HepG2 (cell line): ENCODE results near the gene GABRP. TPM values are rescaled to one million over a fixed set of nuclear protein-coding genes. Genes with fewer than 3 reads are reported as not detected.

Experiments
- ATAC-seq: fragments of 200-7000 bp; cut with Tn5 transposase; 3 replicates; pipeline ENCODE4 v1.9.1; 2020; ENCODE audit warnings: mild to moderate bottlenecking, moderate library complexity
- BruUV-seq: library from RNA; stranded (reverse); fragments of 400-500 nt; replicated peaks from 2 replicates; lab custom pipeline; 2021; lab: Mats Ljungman, UMichigan
- CTCF ChIA-PET: fragments of 300-600 bp; formaldehyde crosslinking; extraction: SDS; loops from one replicate; lab custom pipeline; 2021; ENCODE audit warnings: low total read pairs, inconsistent platforms, low intra/inter-chr PET ratio; lab: Yijun Ruan, JAX
- POLR2A ChIA-PET: fragments of 350-600 bp; sonication (Branson Sonifier 250); formaldehyde crosslinking; loops from one replicate; lab custom pipeline; 2020; ENCODE audit warnings: antibody characterized with exemption, inconsistent platforms; lab: Yijun Ruan, JAX
- DNase-seq: peaks from one replicate; pipeline ENCODE4 v3.0.0-alpha.2; 2015; ENCODE audit warnings: low spot score
- FAIRE-seq: peaks from 3 replicates; lab custom pipeline; 2011; peaks lifted over from hg19 to GRCh38; lab: Jason Lieb, UNC
- H2AFZ ChIP-seq: one replicate; pipeline ENCODE4 v1.6.1; 2011; ENCODE audit warnings: low read length, inconsistent platforms
- H3K27ac ChIP-seq: fragments of 300-600 bp; 3 replicates; pipeline ENCODE4 v1.8.0; 2011; ENCODE audit warnings: mixed run types, mild to moderate bottlenecking, mixed read lengths, low read length, inconsistent platforms; ENCODE audit not compliant: insufficient read depth; ENCODE audit errors: extremely low read length
- H3K27me3 ChIP-seq, 2 experiments: fragments of 200-600 bp in 1 of 2; 2 replicates in 1 of 2; 3 replicates in 1 of 2; pipeline versions ENCODE4 v1.6.0 to v1.8.0; 2011; ENCODE audit warnings: low read length in 2 of 2, mild to moderate bottlenecking in 2 of 2, moderate library complexity in 2 of 2, inconsistent platforms in 1 of 2; ENCODE audit not compliant: insufficient read depth in 2 of 2, control insufficient read depth in 1 of 2
- H3K36me3 ChIP-seq, 2 experiments: fragments of 200-600 bp in 1 of 2; replicated peaks in 1 of 2; 2 replicates in 1 of 2; 3 replicates in 1 of 2; pipeline versions ENCODE4 v1.5.1 to v1.8.0; 2011; ENCODE audit warnings: low read length in 2 of 2, inconsistent platforms in 1 of 2; ENCODE audit not compliant: insufficient read depth in 2 of 2, control insufficient read depth in 1 of 2
- H3K4me1 ChIP-seq: 2 replicates; pipeline ENCODE4 v1.5.1; 2012; ENCODE audit warnings: low read length, inconsistent platforms; ENCODE audit not compliant: insufficient read depth
- H3K4me2 ChIP-seq: 2 replicates; pipeline ENCODE4 v1.6.0; 2011; ENCODE audit warnings: low read depth, low read length, inconsistent platforms
- H3K4me3 ChIP-seq, 3 experiments: fragments of 200-600 bp in 1 of 3; sonication (generic), shearing (Covaris generic) in 1 of 3; replicated peaks in 1 of 3; 2 replicates each; pipeline ENCODE4 v1.5.1; 2011 to 2016; ENCODE audit warnings: low read length in 3 of 3, inconsistent platforms in 2 of 3, low read depth in 2 of 3, mild to moderate bottlenecking in 2 of 3, control low read depth in 1 of 3, mixed read lengths in 1 of 3; ENCODE audit not compliant: insufficient read depth in 1 of 3
- H3K79me2 ChIP-seq: one replicate; pipeline ENCODE4 v1.6.1; 2011; ENCODE audit warnings: low read length, inconsistent platforms; ENCODE audit not compliant: insufficient read depth
- H3K9ac ChIP-seq: 2 replicates; pipeline ENCODE4 v1.6.0; 2011; ENCODE audit warnings: mild to moderate bottlenecking, low read depth, low read length, inconsistent platforms; ENCODE audit not compliant: insufficient read depth
- H3K9me3 ChIP-seq: 2 replicates; pipeline ENCODE4 v1.5.1; 2012; ENCODE audit warnings: mild to moderate bottlenecking, low read length
- H4K20me1 ChIP-seq: 2 replicates; pipeline ENCODE4 v1.6.0; 2011; ENCODE audit warnings: inconsistent platforms, mild to moderate bottlenecking, low read length, moderate library complexity; ENCODE audit not compliant: insufficient read depth
- FOXK2 ChIP-seq: fragments of 450-650 bp; IDR thresholded peaks from 2 replicates; pipeline ENCODE4 v1.6.1; 2016
- HBP1 ChIP-seq: IDR thresholded peaks from 2 replicates; pipeline ENCODE4 v1.6.1; 2016; ENCODE audit warnings: low read depth, control low read depth
- JUN ChIP-seq: sonication (generic); formaldehyde crosslinking; IDR thresholded peaks from 2 replicates; pipeline ENCODE4 v1.4.0; 2020; ENCODE audit warnings: mild to moderate bottlenecking, missing genetic modification reagents
- KLF11 ChIP-seq: IDR thresholded peaks from 2 replicates; pipeline ENCODE4 v1.6.1; 2016; ENCODE audit warnings: missing compliant biosample characterization
- MBD4 ChIP-seq: IDR thresholded peaks from 2 replicates; pipeline ENCODE4 v1.6.1; 2012; ENCODE audit warnings: low read length, inconsistent platforms, borderline replicate concordance
- MLLT10 ChIP-seq: sonication (generic); formaldehyde crosslinking; IDR thresholded peaks from 2 replicates; pipeline ENCODE4 v1.4.0; 2020; ENCODE audit warnings: missing genetic modification reagents
- MYNN ChIP-seq: sonication (generic); formaldehyde crosslinking; IDR thresholded peaks from 2 replicates; pipeline ENCODE4 v1.4.0; 2020; ENCODE audit warnings: mild to moderate bottlenecking, low read depth, missing genetic modification reagents
- MZF1 ChIP-seq: sonication (generic); formaldehyde crosslinking; IDR thresholded peaks from 2 replicates; pipeline ENCODE4 v1.8.1; 2023; ENCODE audit warnings: mild to moderate bottlenecking, missing genetic modification reagents, borderline replicate concordance
- PAF1 ChIP-seq: IDR thresholded peaks from 2 replicates; pipeline ENCODE4 v1.6.1; 2016; ENCODE audit warnings: missing genetic modification reagents, missing compliant biosample characterization
- POLR2A ChIP-seq, 2 experiments: IDR thresholded peaks; 2 replicates each; pipeline ENCODE4 v1.6.1; 2011; ENCODE audit warnings: low read depth in 2 of 2, low read length in 2 of 2, mild to moderate bottlenecking in 1 of 2, moderate library complexity in 1 of 2; ENCODE audit not compliant: insufficient read depth in 1 of 2
- SRSF4 ChIP-seq: fragments of 200-400 bp; formaldehyde crosslinking; IDR thresholded peaks from one replicate; pipeline ENCODE4 v1.6.1; 2018; ENCODE audit warnings: mild to moderate bottlenecking, low read depth, low read length, moderate library complexity; ENCODE audit not compliant: poor library complexity, severe bottlenecking
- ZMAT3 ChIP-seq: sonication (generic); formaldehyde crosslinking; conservative IDR thresholded peaks from 2 replicates; pipeline ENCODE4 v1.7.0; 2021; ENCODE audit warnings: missing genetic modification reagents
- ZNF235 ChIP-seq: sonication (generic); formaldehyde crosslinking; IDR thresholded peaks from 2 replicates; pipeline ENCODE4 v1.8.1; 2023; ENCODE audit warnings: mild to moderate bottlenecking, missing genetic modification reagents, borderline replicate concordance
- ZNF317 ChIP-seq: sonication (generic); formaldehyde crosslinking; IDR thresholded peaks from 2 replicates; pipeline ENCODE4 v1.5.0; 2020; ENCODE audit warnings: mild to moderate bottlenecking, missing genetic modification reagents
- ZNF350 ChIP-seq: sonication (generic); formaldehyde crosslinking; IDR thresholded peaks from 2 replicates; pipeline ENCODE4 v1.4.0; 2020; ENCODE audit warnings: mild to moderate bottlenecking, low read depth, missing genetic modification reagents, borderline replicate concordance
- ZNF567 ChIP-seq: sonication (generic); formaldehyde crosslinking; IDR thresholded peaks from 2 replicates; pipeline ENCODE4 v1.8.1; 2023; ENCODE audit warnings: mild to moderate bottlenecking, missing genetic modification reagents, borderline replicate concordance
- ZNF710 ChIP-seq: sonication (generic); formaldehyde crosslinking; IDR thresholded peaks from 2 replicates; pipeline ENCODE4 v1.5.0; 2020; ENCODE audit warnings: mild to moderate bottlenecking, missing genetic modification reagents, borderline replicate concordance
- WGBS: methylation state at CpG from one replicate; pipeline ENCODE4 v1.1.6; 2017; ENCODE audit warnings: low lambda C conversion rate; 5-methylcytosine and 5-hydroxymethylcytosine counted together
- in situ Hi-C: cut with HindIII; loops from 2 replicates; pipeline ENCODE4 v1.10.0; 2017; ENCODE audit warnings: low pct_unique_long_range_greater_than_20kb; ENCODE audit not compliant: extremely low pct_ligation_motif_present
- intact Hi-C: fragments of 100-400 bp; cut with micrococcal nuclease; formaldehyde crosslinking; loops from one replicate; pipeline ENCODE4 v1.10.0; 2022; ENCODE audit not compliant: unreplicated experiment
- polyA plus RNA-seq, 8 experiments: library from polyadenylated mRNA; depleted of rRNA in 3 of 8; stranded (reverse) in 7 of 8; unstranded in 1 of 8; fragments of >200 nt; fragmentation: Illumina TruSeq in 4 of 8; extraction: Trizol in 4 of 8; gene quantifications; 2 replicates each; pipeline versions ENCODE4 v1.2.1 to v1.2.3, GENCODE V29; 2011 to 2016; ENCODE audit warnings: low read depth in 4 of 8, missing spikeins in 1 of 8, mixed read lengths in 1 of 8; ENCODE audit not compliant: insufficient read depth in 1 of 8
- total RNA-seq, 5 experiments: library from RNA; depleted of rRNA; stranded (reverse); fragments of >200 nt; fragmentation: Illumina TruSeq; extraction: Trizol; gene quantifications; 2 replicates each; pipeline ENCODE4 v1.2.3, GENCODE V29; 2016; ENCODE audit warnings: low read depth in 1 of 5
- TF ChIP-seq, protein P1 (sequence below), 2 experiments: sonication (generic) in 1 of 2; formaldehyde crosslinking in 1 of 2; IDR thresholded peaks; 2 replicates each; pipeline versions ENCODE4 v1.5.1 to v1.6.1; 2011 to 2020; ENCODE audit warnings: borderline replicate concordance in 1 of 2, low read depth in 1 of 2, low read length in 1 of 2, mild to moderate bottlenecking in 1 of 2, missing genetic modification reagents in 1 of 2, moderate library complexity in 1 of 2

Gene GABRP
- total and polyA plus RNA-seq, 2 of the 13 experiments (the other 11 are each of a cell fraction or from before 2014, with no cell fraction given) = not detected

DNA sequence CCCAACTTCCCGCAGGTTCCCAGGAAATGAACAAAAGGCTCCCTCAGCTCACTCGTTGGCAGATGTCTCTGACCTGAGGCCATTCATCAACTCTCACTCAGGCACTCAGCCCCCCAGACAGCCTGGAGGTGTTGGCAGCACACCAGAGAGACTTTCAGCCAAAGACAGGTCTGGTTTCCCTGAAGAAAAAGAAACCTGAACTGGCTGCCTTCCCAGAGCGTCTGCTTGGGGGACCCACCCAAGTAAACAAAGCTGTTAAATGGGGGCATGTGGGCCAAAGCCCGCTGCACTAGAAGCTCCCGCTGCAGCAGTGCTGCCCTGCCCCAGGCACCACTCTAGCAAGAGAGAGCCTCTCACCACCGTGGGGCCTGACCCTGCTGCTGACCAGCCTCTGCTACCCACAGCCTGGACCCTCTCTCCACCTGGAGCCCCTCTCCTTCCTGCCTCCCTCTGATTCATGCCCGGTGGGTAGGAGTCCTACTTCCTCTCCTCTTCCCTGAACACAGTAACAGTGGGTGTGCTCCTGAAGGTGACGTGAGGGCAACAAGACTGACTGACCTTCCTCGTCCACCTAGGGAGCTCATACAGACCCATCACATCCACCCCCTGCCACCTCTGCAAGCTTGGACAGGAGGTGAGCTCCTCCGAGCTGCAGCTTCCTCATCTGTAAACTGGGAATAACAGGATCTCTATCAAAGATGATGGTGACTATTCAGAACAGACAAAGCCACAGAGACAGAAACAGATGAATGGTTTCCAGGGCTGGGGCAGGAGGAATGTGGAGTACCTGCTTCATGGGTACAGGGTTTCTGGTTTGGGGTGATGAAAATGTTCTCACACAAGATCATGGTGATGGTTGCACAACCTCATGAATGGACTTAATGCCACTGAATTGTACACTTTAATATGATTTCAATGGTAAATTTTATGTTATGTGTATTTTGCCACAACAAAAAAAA, 31.0 kb upstream of the GABRP start:
- no peaks in the 10 kb centered on the region for H3K36me3 ChIP-seq
- no peaks in the 10 kb centered on the region for H4K20me1 ChIP-seq
- H3K4me3 ChIP-seq = no peak overlapping the region
- ChIA-PET POLR2A (no interaction called here), CTCF (no interaction called here)
- in situ Hi-C loops = no loop called here
- H3K9me3 ChIP-seq = no peaks in the 10 kb centered on the region
- no peak overlapping the region for H2AFZ ChIP-seq
- no peak overlapping the region for H3K27ac ChIP-seq
- intact Hi-C loops = no loop called here
- WGBS = 17% methylated on average over 6 of the region's 10 CpGs
- ATAC-seq (no peak), FAIRE-seq (no peak), DNase-seq (no peak)
- no peak for TF ChIP-seq ZNF317 (CRISPR knock-in tag)
- no peak for TF ChIP-seq ZNF235 (CRISPR knock-in tag)
- no peak for TF ChIP-seq ZNF710 (CRISPR knock-in tag)
- no peak for TF ChIP-seq ZNF350
- no peak for TF ChIP-seq HBP1 (CRISPR knock-in tag)
- TF ChIP-seq POLR2A (IDR thresholded peaks at IDR 0.05; ENCODE audit: insufficient read depth in 1 of 2, low read depth in 2 of 2, low read length in 2 of 2) = no peak
- no peak for TF ChIP-seq ZNF567 (CRISPR knock-in tag)
- no peak for TF ChIP-seq PAF1 (CRISPR knock-in tag)
- TF ChIP-seq KLF11 (CRISPR knock-in tag) = no peak
- no peak for TF ChIP-seq FOXK2
- no peak for TF ChIP-seq MLLT10 (CRISPR knock-in tag)
- no peak for TF ChIP-seq MZF1 (CRISPR knock-in tag)
- TF ChIP-seq ZMAT3 (CRISPR knock-in tag) = no peak
- TF ChIP-seq MBD4 = no peak
- TF ChIP-seq, protein P1, sequence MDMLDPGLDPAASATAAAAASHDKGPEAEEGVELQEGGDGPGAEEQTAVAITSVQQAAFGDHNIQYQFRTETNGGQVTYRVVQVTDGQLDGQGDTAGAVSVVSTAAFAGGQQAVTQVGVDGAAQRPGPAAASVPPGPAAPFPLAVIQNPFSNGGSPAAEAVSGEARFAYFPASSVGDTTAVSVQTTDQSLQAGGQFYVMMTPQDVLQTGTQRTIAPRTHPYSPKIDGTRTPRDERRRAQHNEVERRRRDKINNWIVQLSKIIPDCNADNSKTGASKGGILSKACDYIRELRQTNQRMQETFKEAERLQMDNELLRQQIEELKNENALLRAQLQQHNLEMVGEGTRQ (IDR thresholded peaks at IDR 0.05; ENCODE audit: low read depth, low read length) = no peak
- TF ChIP-seq, protein P1 (CRISPR knock-in tag; IDR thresholded peaks at IDR 0.05; ENCODE audit: borderline replicate concordance) = no peak
- TF ChIP-seq MYNN = no peak
- no peak for TF ChIP-seq JUN (CRISPR knock-in tag)
- no peak for TF ChIP-seq SRSF4
- H3K9ac ChIP-seq = no peak overlapping the region
- H3K79me2 ChIP-seq = no peaks in the 10 kb centered on the region
- H3K27me3 ChIP-seq = peaks cover 0 to 13% of the 10 kb centered on the region in 2 experiments; a peak in 3 of 5 replicates
- no TSS peak for BruUV-seq
- peaks cover 9% of the 10 kb centered on the region for H3K4me1 ChIP-seq
- H3K4me2 ChIP-seq = no peak overlapping the region
